SK-N-SH (cell line): ENCODE measurements around the gene KARS1.

Experiments used
- FOSL2 ChIP-seq: IDR thresholded peaks from 2 replicates; pipeline ENCODE4 v1.4.0; 2012; ENCODE audit warnings: low read depth, mild to moderate bottlenecking, moderate library complexity, borderline replicate concordance
- MAX ChIP-seq: IDR thresholded peaks from 2 replicates; pipeline ENCODE4 v1.4.0; 2012; ENCODE audit warnings: low read depth
- NRF1 ChIP-seq: IDR thresholded peaks from 2 replicates; pipeline ENCODE4 v1.6.1; 2012; ENCODE audit warnings: low read depth, mild to moderate bottlenecking, low read length
- RCOR1 ChIP-seq: fragments of 150-350 bp; IDR thresholded peaks from 2 replicates; pipeline ENCODE4 v1.6.1; 2017; ENCODE audit warnings: antibody characterized with exemption, low read length
- REST ChIP-seq: IDR thresholded peaks from 2 replicates; pipeline ENCODE4 v1.6.1; 2012; ENCODE audit warnings: mild to moderate bottlenecking, low read depth, low read length, moderate library complexity
- SMC3 ChIP-seq: IDR thresholded peaks from 2 replicates; pipeline ENCODE4 v1.6.1; 2012; ENCODE audit warnings: low read depth, low read length, improper control_type of control experiment
- TAF1 ChIP-seq: IDR thresholded peaks from 2 replicates; pipeline ENCODE4 v1.6.1; 2012; ENCODE audit warnings: low read depth, mild to moderate bottlenecking, low read length, moderate library complexity, borderline replicate concordance
- TF ChIP-seq, protein P1 (sequence below): IDR thresholded peaks from 2 replicates; pipeline ENCODE4; 2012
- TF ChIP-seq, protein P2 (sequence below): fragments of 200-600 bp; sonication (generic); IDR thresholded peaks from 2 replicates; pipeline ENCODE4 v1.6.1; 2017; ENCODE audit warnings: antibody characterized with exemption, mild to moderate bottlenecking, moderate library complexity

DNA sequence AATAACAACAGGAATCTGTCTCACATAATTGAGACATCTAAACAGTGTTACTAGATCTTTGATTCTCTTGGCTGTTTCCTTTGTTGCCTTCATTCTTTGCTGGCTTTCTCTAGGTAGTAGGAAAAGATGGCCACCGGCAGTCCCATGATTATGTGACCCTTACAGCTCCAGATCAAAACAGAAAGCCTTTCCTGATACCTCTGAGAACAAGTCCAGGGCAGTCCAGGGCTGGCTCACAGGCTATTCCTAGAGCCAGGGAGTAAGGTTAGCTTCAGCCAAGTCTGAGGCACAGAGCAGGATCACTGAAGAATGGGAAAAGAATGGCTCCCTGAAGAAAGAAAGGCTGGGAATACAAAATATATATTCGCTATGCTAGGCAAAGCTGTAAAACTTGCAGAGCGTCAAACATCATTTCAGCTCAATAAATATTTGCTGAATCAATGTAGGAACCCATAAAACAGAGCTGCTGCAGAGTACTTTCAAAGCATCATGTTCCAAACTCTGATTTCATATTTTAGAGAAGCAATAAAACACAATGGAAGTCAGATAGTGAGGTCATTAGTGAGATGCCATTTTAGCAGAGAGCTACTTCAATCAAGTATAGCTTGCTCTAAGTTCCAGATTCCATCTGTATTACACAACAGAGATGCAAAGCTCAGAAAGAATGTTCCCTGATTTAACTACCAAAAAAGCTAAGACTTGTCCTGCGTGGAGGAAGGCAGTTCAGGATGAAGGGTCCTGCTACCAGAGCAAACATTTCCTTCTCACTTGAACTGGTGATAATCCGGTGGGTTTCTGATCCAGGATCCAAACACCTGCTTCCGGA is 47.8 kb downstream of the KARS1 start:
- no peak for TF ChIP-seq TAF1
- no peak for TF ChIP-seq NRF1
- TF ChIP-seq RCOR1: no peak
- TF ChIP-seq, protein P1, sequence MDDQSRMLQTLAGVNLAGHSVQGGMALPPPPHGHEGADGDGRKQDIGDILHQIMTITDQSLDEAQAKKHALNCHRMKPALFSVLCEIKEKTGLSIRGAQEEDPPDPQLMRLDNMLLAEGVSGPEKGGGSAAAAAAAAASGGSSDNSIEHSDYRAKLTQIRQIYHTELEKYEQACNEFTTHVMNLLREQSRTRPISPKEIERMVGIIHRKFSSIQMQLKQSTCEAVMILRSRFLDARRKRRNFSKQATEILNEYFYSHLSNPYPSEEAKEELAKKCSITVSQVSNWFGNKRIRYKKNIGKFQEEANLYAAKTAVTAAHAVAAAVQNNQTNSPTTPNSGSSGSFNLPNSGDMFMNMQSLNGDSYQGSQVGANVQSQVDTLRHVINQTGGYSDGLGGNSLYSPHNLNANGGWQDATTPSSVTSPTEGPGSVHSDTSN: no peak
- TF ChIP-seq, protein P2, sequence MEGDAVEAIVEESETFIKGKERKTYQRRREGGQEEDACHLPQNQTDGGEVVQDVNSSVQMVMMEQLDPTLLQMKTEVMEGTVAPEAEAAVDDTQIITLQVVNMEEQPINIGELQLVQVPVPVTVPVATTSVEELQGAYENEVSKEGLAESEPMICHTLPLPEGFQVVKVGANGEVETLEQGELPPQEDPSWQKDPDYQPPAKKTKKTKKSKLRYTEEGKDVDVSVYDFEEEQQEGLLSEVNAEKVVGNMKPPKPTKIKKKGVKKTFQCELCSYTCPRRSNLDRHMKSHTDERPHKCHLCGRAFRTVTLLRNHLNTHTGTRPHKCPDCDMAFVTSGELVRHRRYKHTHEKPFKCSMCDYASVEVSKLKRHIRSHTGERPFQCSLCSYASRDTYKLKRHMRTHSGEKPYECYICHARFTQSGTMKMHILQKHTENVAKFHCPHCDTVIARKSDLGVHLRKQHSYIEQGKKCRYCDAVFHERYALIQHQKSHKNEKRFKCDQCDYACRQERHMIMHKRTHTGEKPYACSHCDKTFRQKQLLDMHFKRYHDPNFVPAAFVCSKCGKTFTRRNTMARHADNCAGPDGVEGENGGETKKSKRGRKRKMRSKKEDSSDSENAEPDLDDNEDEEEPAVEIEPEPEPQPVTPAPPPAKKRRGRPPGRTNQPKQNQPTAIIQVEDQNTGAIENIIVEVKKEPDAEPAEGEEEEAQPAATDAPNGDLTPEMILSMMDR: no peak
- no peak for TF ChIP-seq FOSL2
- TF ChIP-seq REST: no peak
- TF ChIP-seq SMC3: no peak
- no peak for TF ChIP-seq MAX
